ENCODE data around the gene RNF8. TPM values are rescaled to one million over a fixed set of nuclear protein-coding genes. Genes with fewer than 3 reads are reported as not detected.

RNF8 gene
- total and polyA plus RNA-seq, 2 of the 4 experiments (the other 2 are of a cell fraction): 16.5 to 17.9 TPM

DNA sequence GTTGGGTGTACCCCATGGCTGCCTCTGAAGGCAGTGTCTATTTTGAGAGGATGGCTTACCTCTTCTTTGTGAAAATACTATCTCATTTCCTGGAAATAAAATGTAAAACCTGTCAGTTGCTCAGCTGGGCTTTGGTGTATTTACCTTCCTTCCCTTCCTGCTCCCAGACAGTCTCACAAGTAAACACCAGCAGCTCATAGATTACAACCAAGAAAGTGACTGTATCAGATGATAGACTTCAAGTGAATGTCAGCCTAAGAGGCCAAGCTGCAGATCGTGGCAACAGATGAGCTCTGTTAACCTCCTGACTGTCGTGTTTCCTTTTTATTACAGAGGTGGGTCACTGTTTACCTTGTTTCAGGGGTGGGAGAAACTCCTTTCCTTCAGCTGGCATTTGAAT lies 37.3 kb downstream of the RNF8 start:
- H2BK20ac ChIP-seq (ENCODE audit: low read depth, low read length): no peak overlapping the region
- no peak for DNase-seq

More for the DNA sequence above, 37.3 kb downstream of the RNF8 start:
- H4K91ac ChIP-seq (ENCODE audit: insufficient read depth, low read depth, low read length): no peak overlapping the region
- ChIA-PET CTCF (no interaction called here), POLR2A (ENCODE audit: unreplicated experiment) (no interaction called here)
- no peak overlapping the region for H2BK120ac ChIP-seq (ENCODE audit: low read depth, low read length)
- BruUV-seq (replicated peaks): no TSS peak
- no peak overlapping the region for H3K4me3 ChIP-seq (ENCODE audit: insufficient read depth, low read depth, low read length)
- H2BK15ac ChIP-seq (ENCODE audit: low read depth, low read length): no peak overlapping the region
- H2AK5ac ChIP-seq (ENCODE audit: low read depth, low read length): no peak overlapping the region
- WGBS, 2 experiments (ENCODE audit: extremely low coverage in 2 of 2, insufficient read length in 1 of 2): 80% methylated on average over 1 of the region's 2 CpGs; no CpG with 5 or more reads in 1 of the 2 experiments
- no peak overlapping the region for H3K4ac ChIP-seq (ENCODE audit: low read depth, low read length)
- H3K9ac ChIP-seq (ENCODE audit: low read depth, low read length): no peak overlapping the region
- in situ Hi-C loops (cut with MboI; ENCODE audit: low sequenced_read_pairs): no loop called here
- H3K4me2 ChIP-seq (ENCODE audit: low read depth, low read length): no peak overlapping the region
- no peaks in the 10 kb centered on the region for H4K20me1 ChIP-seq (ENCODE audit: insufficient read depth, low read length)
- H3K27ac ChIP-seq (ENCODE audit: insufficient read depth, low read length): no peak overlapping the region
- peaks cover 38% of the 10 kb centered on the region for H3K36me3 ChIP-seq (ENCODE audit: control insufficient read depth, insufficient read depth, low read length)
- H2AFZ ChIP-seq (replicated peaks; ENCODE audit: low read length, poor library complexity): no peak overlapping the region
- intact Hi-C loops (cut with micrococcal nuclease): no loop called here
- no peaks in the 10 kb centered on the region for H3K27me3 ChIP-seq (ENCODE audit: control insufficient read depth, insufficient read depth, low read length)
- no peak overlapping the region for H3K56ac ChIP-seq (ENCODE audit: extremely low read depth, insufficient read depth, low read length)
- H3K4me1 ChIP-seq (ENCODE audit: control insufficient read depth, insufficient read depth, low read length): no peaks in the 10 kb centered on the region
- no peak overlapping the region for H2AK9ac ChIP-seq (replicated peaks; ENCODE audit: low read depth, low read length, poor library complexity)
- no peak overlapping the region for H4K8ac ChIP-seq (ENCODE audit: low read depth in 2 of 2, low read length in 2 of 2)
- dilution Hi-C loops (cut with HindIII; ENCODE audit: low sequenced_read_pairs, unreplicated experiment): no loop called here
- peaks cover 0 to 4% of the 10 kb centered on the region in 2 experiments; a peak in 1 of 4 replicates for H3K79me1 ChIP-seq (ENCODE audit: low read depth in 1 of 2, low read length in 2 of 2)
- H4K5ac ChIP-seq (ENCODE audit: low read depth, low read length): no peak overlapping the region
- no peak overlapping the region for H3K14ac ChIP-seq (replicated peaks; ENCODE audit: low read depth, low read length)
- H3K18ac ChIP-seq (ENCODE audit: low read depth, low read length): no peak overlapping the region
- no peak overlapping the region for H3K23ac ChIP-seq (ENCODE audit: low read depth, low read length)
- no peaks in the 10 kb centered on the region for H3K9me3 ChIP-seq (ENCODE audit: control insufficient read depth, insufficient read depth, low read length)
- 0 out of 2 replicates have a peak, but pooled peaks cover 3% of the 10 kb centered on the region for H3K9me1 ChIP-seq (ENCODE audit: insufficient read depth, low read length)
- H2BK5ac ChIP-seq (ENCODE audit: low read depth, low read length, poor library complexity, severe bottlenecking): no peak overlapping the region
- ATAC-seq (ENCODE audit: low read depth): no peak
- TF ChIP-seq NFE2L2 (IDR thresholded peaks at IDR 0.05; ENCODE audit: low read depth, low read length): no peak

All from IMR-90 (cell line).